SK-N-SH treated with all-trans-retinoic acid at 6 μM for 48 hours (cell line): ENCODE measurements around the gene LRRC18.

Experiments used
- ATAC-seq: fragments of 200-7000 bp; cut with Tn5 transposase; 3 replicates; pipeline ENCODE4 v1.9.1; 2020; ENCODE audit warnings: mild to moderate bottlenecking, moderate library complexity
- BACH2 ChIP-seq: fragments of 250-450 bp; sonication (Bioruptor Pico); IDR thresholded peaks from 2 replicates; pipeline ENCODE4 v1.9.0; 2021; ENCODE audit warnings: mild to moderate bottlenecking, borderline replicate concordance
- CREB5 ChIP-seq: fragments of 250-450 bp; sonication (Bioruptor Pico); IDR thresholded peaks from 2 replicates; pipeline ENCODE4 v1.5.1; 2020; ENCODE audit warnings: low read depth, mild to moderate bottlenecking, moderate library complexity
- CSDC2 ChIP-seq: fragments of 250-450 bp; sonication (Bioruptor Pico); IDR thresholded peaks from 2 replicates; pipeline ENCODE4 v1.5.0; 2020; ENCODE audit warnings: mild to moderate bottlenecking, moderate library complexity
- CSRNP3 ChIP-seq: fragments of 250-450 bp; sonication (Bioruptor Pico); IDR thresholded peaks from 2 replicates; pipeline ENCODE4 v1.5.1; 2021; ENCODE audit warnings: mild to moderate bottlenecking, moderate library complexity
- ESRRG ChIP-seq: fragments of 250-450 bp; sonication (Bioruptor Pico); IDR thresholded peaks from 2 replicates; pipeline ENCODE4 v1.6.1; 2021; ENCODE audit warnings: mild to moderate bottlenecking
- ISL1 ChIP-seq: fragments of 250-450 bp; sonication (Bioruptor Pico); IDR thresholded peaks from 2 replicates; pipeline ENCODE4 v2.1.2; 2022; ENCODE audit warnings: mild to moderate bottlenecking, moderate library complexity
- PPARA ChIP-seq: fragments of 250-450 bp; sonication (Bioruptor Pico); IDR thresholded peaks from 2 replicates; pipeline ENCODE4 v1.5.0; 2020; ENCODE audit warnings: mild to moderate bottlenecking, borderline replicate concordance
- RARB ChIP-seq: fragments of 250-450 bp; sonication (Bioruptor Pico); IDR thresholded peaks from 2 replicates; pipeline ENCODE4 v1.8.0; 2021; ENCODE audit warnings: mild to moderate bottlenecking, moderate library complexity
- SNAI2 ChIP-seq: fragments of 250-450 bp; sonication (Bioruptor Pico); IDR thresholded peaks from 2 replicates; pipeline ENCODE4 v1.5.0; 2020; ENCODE audit warnings: mild to moderate bottlenecking, moderate library complexity
- TCF4 ChIP-seq: fragments of 250-450 bp; sonication (Bioruptor Pico); IDR thresholded peaks from 2 replicates; pipeline ENCODE4 v1.8.0; 2021; ENCODE audit warnings: mild to moderate bottlenecking, moderate library complexity, borderline replicate concordance
- TOX ChIP-seq: fragments of 250-450 bp; sonication (Bioruptor Pico); IDR thresholded peaks from 2 replicates; pipeline ENCODE4 v1.8.0; 2021; ENCODE audit warnings: mild to moderate bottlenecking, moderate library complexity, borderline replicate concordance
- TSHZ2 ChIP-seq: fragments of 250-450 bp; sonication (Bioruptor Pico); IDR thresholded peaks from 2 replicates; pipeline ENCODE4 v1.5.0; 2020; ENCODE audit warnings: mild to moderate bottlenecking, moderate library complexity
- ZC3H10 ChIP-seq: fragments of 250-450 bp; sonication (Bioruptor Pico); IDR thresholded peaks from 2 replicates; pipeline ENCODE4 v1.5.1; 2021; ENCODE audit warnings: mild to moderate bottlenecking, moderate library complexity
- ZFP3 ChIP-seq: fragments of 250-450 bp; sonication (Bioruptor Pico); IDR thresholded peaks from 2 replicates; pipeline ENCODE4 v1.5.0; 2020; ENCODE audit warnings: mild to moderate bottlenecking, moderate library complexity
- ZFP30 ChIP-seq: fragments of 450-650 bp; formaldehyde crosslinking; IDR thresholded peaks from 2 replicates; pipeline ENCODE4 v1.5.0; 2022; ENCODE audit warnings: mild to moderate bottlenecking, moderate library complexity
- ZNF565 ChIP-seq: fragments of 450-650 bp; formaldehyde crosslinking; conservative IDR thresholded peaks from 2 replicates; pipeline ENCODE4 v1.5.0; 2020; ENCODE audit warnings: low read depth, mild to moderate bottlenecking, moderate library complexity
- ZNF70 ChIP-seq: fragments of 450-650 bp; formaldehyde crosslinking; IDR thresholded peaks from 2 replicates; pipeline ENCODE4 v1.5.0; 2020; ENCODE audit warnings: mild to moderate bottlenecking, moderate library complexity
- ZNF8 ChIP-seq: fragments of 450-650 bp; formaldehyde crosslinking; IDR thresholded peaks from 2 replicates; pipeline ENCODE4 v1.5.0; 2020; ENCODE audit warnings: mild to moderate bottlenecking, moderate library complexity
- TF ChIP-seq, protein P1 (sequence below): fragments of 250-450 bp; sonication (Bioruptor Pico); IDR thresholded peaks from 2 replicates; pipeline ENCODE4 v1.8.0; 2021; ENCODE audit warnings: low read depth, mild to moderate bottlenecking, moderate library complexity, borderline replicate concordance
- TF ChIP-seq, protein P2 (sequence below): fragments of 250-450 bp; sonication (Bioruptor Pico); IDR thresholded peaks from 2 replicates; pipeline ENCODE4 v1.8.0; 2020; ENCODE audit warnings: mild to moderate bottlenecking, moderate library complexity, borderline replicate concordance

LRRC18 gene

GRCh38 chr10:48890888-48891850 lies 48.5 kb downstream of the LRRC18 start:
- TF ChIP-seq BACH2 (CRISPR knock-in tag), result no peak
- no peak for TF ChIP-seq ZNF565 (CRISPR knock-in tag)
- TF ChIP-seq ZFP30 (CRISPR knock-in tag), result no peak
- no peak for TF ChIP-seq TOX (CRISPR knock-in tag)
- no peak for TF ChIP-seq SNAI2
- TF ChIP-seq, all 23 proteins: peak for 0
- no peak for ATAC-seq

- TF ChIP-seq, protein P1, sequence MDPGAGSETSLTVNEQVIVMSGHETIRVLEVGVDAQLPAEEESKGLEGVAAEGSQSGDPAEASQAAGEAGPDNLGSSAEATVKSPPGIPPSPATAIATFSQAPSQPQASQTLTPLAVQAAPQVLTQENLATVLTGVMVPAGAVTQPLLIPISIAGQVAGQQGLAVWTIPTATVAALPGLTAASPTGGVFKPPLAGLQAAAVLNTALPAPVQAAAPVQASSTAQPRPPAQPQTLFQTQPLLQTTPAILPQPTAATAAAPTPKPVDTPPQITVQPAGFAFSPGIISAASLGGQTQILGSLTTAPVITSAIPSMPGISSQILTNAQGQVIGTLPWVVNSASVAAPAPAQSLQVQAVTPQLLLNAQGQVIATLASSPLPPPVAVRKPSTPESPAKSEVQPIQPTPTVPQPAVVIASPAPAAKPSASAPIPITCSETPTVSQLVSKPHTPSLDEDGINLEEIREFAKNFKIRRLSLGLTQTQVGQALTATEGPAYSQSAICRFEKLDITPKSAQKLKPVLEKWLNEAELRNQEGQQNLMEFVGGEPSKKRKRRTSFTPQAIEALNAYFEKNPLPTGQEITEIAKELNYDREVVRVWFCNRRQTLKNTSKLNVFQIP (CRISPR knock-in tag), result no peak
- TF ChIP-seq ZC3H10 (CRISPR knock-in tag), result no peak
- no peak for TF ChIP-seq CSDC2 (CRISPR knock-in tag)
- TF ChIP-seq TCF4 (CRISPR knock-in tag), result no peak
- no peak for TF ChIP-seq PPARA (CRISPR knock-in tag)
- TF ChIP-seq TSHZ2 (CRISPR knock-in tag), result no peak
- no peak for TF ChIP-seq ESRRG
- TF ChIP-seq ZFP3 (CRISPR knock-in tag), result no peak
- ATAC-seq, result no peak
These were observed 51.7 kb downstream of the LRRC18 start for GRCh38 chr10:48887982-48888381.

DNA sequence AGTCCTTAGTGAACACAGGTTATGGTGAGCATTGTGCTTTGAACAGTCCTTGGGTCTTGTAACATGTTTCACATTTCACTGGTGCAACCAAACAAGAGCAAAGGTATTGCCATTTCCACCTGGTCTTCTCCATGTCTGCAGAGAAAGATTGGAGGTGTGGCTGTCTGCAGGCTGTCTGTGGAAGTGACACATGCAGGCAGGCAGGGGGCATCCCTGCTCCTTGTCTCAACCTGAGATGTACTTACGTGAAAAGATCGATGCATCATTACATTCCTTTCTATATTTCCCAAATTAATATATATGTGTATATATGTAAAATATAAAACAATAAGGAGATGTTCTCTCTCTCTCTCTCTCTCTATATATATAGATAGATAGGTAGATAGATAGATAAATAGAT lies 54.3 kb downstream of the LRRC18 start:
- ATAC-seq, result no peak
- TF ChIP-seq TCF4 (CRISPR knock-in tag) (no peak), TSHZ2 (CRISPR knock-in tag) (no peak), ZFP30 (CRISPR knock-in tag) (no peak), CREB5 (CRISPR knock-in tag) (no peak), ZC3H10 (CRISPR knock-in tag) (no peak), ZNF70 (no peak), SNAI2 (no peak), ESRRG (no peak), ISL1 (no peak), RARB (CRISPR knock-in tag) (no peak), ZFP3 (CRISPR knock-in tag) (no peak), CSRNP3 (CRISPR knock-in tag) (no peak), PPARA (CRISPR knock-in tag) (no peak), TOX (CRISPR knock-in tag) (no peak), BACH2 (CRISPR knock-in tag) (no peak), ZNF565 (CRISPR knock-in tag) (no peak), ZNF8 (CRISPR knock-in tag) (no peak)
- TF ChIP-seq, protein P2, sequence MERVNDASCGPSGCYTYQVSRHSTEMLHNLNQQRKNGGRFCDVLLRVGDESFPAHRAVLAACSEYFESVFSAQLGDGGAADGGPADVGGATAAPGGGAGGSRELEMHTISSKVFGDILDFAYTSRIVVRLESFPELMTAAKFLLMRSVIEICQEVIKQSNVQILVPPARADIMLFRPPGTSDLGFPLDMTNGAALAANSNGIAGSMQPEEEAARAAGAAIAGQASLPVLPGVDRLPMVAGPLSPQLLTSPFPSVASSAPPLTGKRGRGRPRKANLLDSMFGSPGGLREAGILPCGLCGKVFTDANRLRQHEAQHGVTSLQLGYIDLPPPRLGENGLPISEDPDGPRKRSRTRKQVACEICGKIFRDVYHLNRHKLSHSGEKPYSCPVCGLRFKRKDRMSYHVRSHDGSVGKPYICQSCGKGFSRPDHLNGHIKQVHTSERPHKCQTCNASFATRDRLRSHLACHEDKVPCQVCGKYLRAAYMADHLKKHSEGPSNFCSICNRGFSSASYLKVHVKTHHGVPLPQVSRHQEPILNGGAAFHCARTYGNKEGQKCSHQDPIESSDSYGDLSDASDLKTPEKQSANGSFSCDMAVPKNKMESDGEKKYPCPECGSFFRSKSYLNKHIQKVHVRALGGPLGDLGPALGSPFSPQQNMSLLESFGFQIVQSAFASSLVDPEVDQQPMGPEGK (CRISPR knock-in tag), result no peak
- TF ChIP-seq, protein P1 (CRISPR knock-in tag), result no peak
